ENCODE measurements around the gene UNC45A.

Gene UNC45A

GRCh38 chr15:90934949-90935751, at the start of gene UNC45A:
Gene UNC45A (plus strand): TSS chr15:90935285. CDS start chr15:90935325, 40 bp downstream.
- H3K27me3 ChIP-seq (ENCODE audit: control insufficient read depth, insufficient read depth, low read length): peaks cover 14% of the 10 kb centered on the region
- H3K27ac ChIP-seq (ENCODE audit: low read length): no peak within 1 kb of the TSS
- peak within 1 kb of the TSS; percentile 45 for H3K9ac ChIP-seq (ENCODE audit: low read length)
- H3K4me1 ChIP-seq (ENCODE audit: control insufficient read depth, low read depth, low read length): peaks cover 11% of the 10 kb centered on the region
- peaks cover 10% of the 10 kb centered on the region for H3K36me3 ChIP-seq (ENCODE audit: control insufficient read depth, low read depth, low read length)
- H3K9me3 ChIP-seq (ENCODE audit: control insufficient read depth, low read depth, low read length): no peaks in the 10 kb centered on the region
- H3K4me3 ChIP-seq (ENCODE audit: low read length): peak within 1 kb of the TSS; percentile 73

- H3K9ac ChIP-seq (ENCODE audit: low read length): no peak overlapping the region
- no peaks in the 10 kb centered on the region for H3K27me3 ChIP-seq (ENCODE audit: control insufficient read depth, insufficient read depth, low read length)
- H3K36me3 ChIP-seq (ENCODE audit: control insufficient read depth, low read depth, low read length): no peaks in the 10 kb centered on the region
- no peaks in the 10 kb centered on the region for H3K9me3 ChIP-seq (ENCODE audit: control insufficient read depth, low read depth, low read length)
- H3K27ac ChIP-seq (ENCODE audit: low read length): no peak overlapping the region
- peaks cover 7% of the 10 kb centered on the region for H3K4me1 ChIP-seq (ENCODE audit: control insufficient read depth, low read depth, low read length)
- H3K4me3 ChIP-seq (ENCODE audit: low read length): no peak overlapping the region
Measured at GRCh38 chr15:90885432-90886290, 49.4 kb upstream of the UNC45A start.

- H3K36me3 ChIP-seq (ENCODE audit: control insufficient read depth, low read depth, low read length): no peaks in the 10 kb centered on the region
- no peak overlapping the region for H3K9ac ChIP-seq (ENCODE audit: low read length)
Measured at GRCh38 chr15:90886291-90886614, 48.8 kb upstream of the UNC45A start.

GRCh38 chr15:90887037-90887481, 48.0 kb upstream of the UNC45A start:
- no peak overlapping the region for H3K4me3 ChIP-seq (ENCODE audit: low read length)
- no peaks in the 10 kb centered on the region for H3K9me3 ChIP-seq (ENCODE audit: control insufficient read depth, low read depth, low read length)
- H3K4me1 ChIP-seq (ENCODE audit: control insufficient read depth, low read depth, low read length): peaks cover 7% of the 10 kb centered on the region
- H3K9ac ChIP-seq (ENCODE audit: low read length): no peak overlapping the region
- no peaks in the 10 kb centered on the region for H3K36me3 ChIP-seq (ENCODE audit: control insufficient read depth, low read depth, low read length)
- no peak overlapping the region for H3K27ac ChIP-seq (ENCODE audit: low read length)
- H3K27me3 ChIP-seq (ENCODE audit: control insufficient read depth, insufficient read depth, low read length): no peaks in the 10 kb centered on the region

More at GRCh38 chr15:90886291-90886614, 48.8 kb upstream of the UNC45A start:
- no peaks in the 10 kb centered on the region for H3K9me3 ChIP-seq (ENCODE audit: control insufficient read depth, low read depth, low read length)
- H3K27me3 ChIP-seq (ENCODE audit: control insufficient read depth, insufficient read depth, low read length): no peaks in the 10 kb centered on the region
- no peak overlapping the region for H3K4me3 ChIP-seq (ENCODE audit: low read length)
- no peak overlapping the region for H3K27ac ChIP-seq (ENCODE audit: low read length)
- H3K4me1 ChIP-seq (ENCODE audit: control insufficient read depth, low read depth, low read length): peaks cover 7% of the 10 kb centered on the region

GRCh38 chr15:90889313-90889730, 45.8 kb upstream of the UNC45A start:
- H3K36me3 ChIP-seq (ENCODE audit: control insufficient read depth, low read depth, low read length): peaks cover 4% of the 10 kb centered on the region
- no peak overlapping the region for H3K27ac ChIP-seq (ENCODE audit: low read length)
- H3K9ac ChIP-seq (ENCODE audit: low read length): no peak overlapping the region
- no peak overlapping the region for H3K4me3 ChIP-seq (ENCODE audit: low read length)
- H3K9me3 ChIP-seq (ENCODE audit: control insufficient read depth, low read depth, low read length): no peaks in the 10 kb centered on the region
- H3K4me1 ChIP-seq (ENCODE audit: control insufficient read depth, low read depth, low read length): no peaks in the 10 kb centered on the region
- no peaks in the 10 kb centered on the region for H3K27me3 ChIP-seq (ENCODE audit: control insufficient read depth, insufficient read depth, low read length)

- H3K9ac ChIP-seq (ENCODE audit: low read length): no peak overlapping the region
- H3K4me3 ChIP-seq (ENCODE audit: low read length): no peak overlapping the region
- no peaks in the 10 kb centered on the region for H3K4me1 ChIP-seq (ENCODE audit: control insufficient read depth, low read depth, low read length)
- H3K36me3 ChIP-seq (ENCODE audit: control insufficient read depth, low read depth, low read length): peaks cover 4% of the 10 kb centered on the region
- no peaks in the 10 kb centered on the region for H3K9me3 ChIP-seq (ENCODE audit: control insufficient read depth, low read depth, low read length)
- H3K27ac ChIP-seq (ENCODE audit: low read length): no peak overlapping the region
- H3K27me3 ChIP-seq (ENCODE audit: control insufficient read depth, insufficient read depth, low read length): no peaks in the 10 kb centered on the region
Measured at GRCh38 chr15:90889736-90890456, 45.2 kb upstream of the UNC45A start.

- Histone ChIP-seq H3K27me3 (ENCODE audit: control insufficient read depth, insufficient read depth, low read length) (no peaks in the 10 kb centered on the region), H3K9ac (ENCODE audit: low read length) (no peak overlapping the region), H3K4me3 (ENCODE audit: low read length) (no peak overlapping the region), H3K9me3 (ENCODE audit: control insufficient read depth, low read depth, low read length) (no peaks in the 10 kb centered on the region), H3K36me3 (ENCODE audit: control insufficient read depth, low read depth, low read length) (peaks cover 4% of the 10 kb centered on the region), H3K4me1 (ENCODE audit: control insufficient read depth, low read depth, low read length) (no peaks in the 10 kb centered on the region), H3K27ac (ENCODE audit: low read length) (no peak overlapping the region)
Measured at GRCh38 chr15:90890839-90891238, 44.2 kb upstream of the UNC45A start.

GRCh38 chr15:90891346-90891949, 43.6 kb upstream of the UNC45A start:
- Histone ChIP-seq H3K4me3 (ENCODE audit: low read length) (no peak overlapping the region), H3K9ac (ENCODE audit: low read length) (no peak overlapping the region), H3K36me3 (ENCODE audit: control insufficient read depth, low read depth, low read length) (peaks cover 4% of the 10 kb centered on the region), H3K27me3 (ENCODE audit: control insufficient read depth, insufficient read depth, low read length) (no peaks in the 10 kb centered on the region), H3K27ac (ENCODE audit: low read length) (no peak overlapping the region), H3K4me1 (ENCODE audit: control insufficient read depth, low read depth, low read length) (no peaks in the 10 kb centered on the region), H3K9me3 (ENCODE audit: control insufficient read depth, low read depth, low read length) (no peaks in the 10 kb centered on the region)

GRCh38 chr15:90892023-90892422, 43.1 kb upstream of the UNC45A start:
- H3K4me1 ChIP-seq (ENCODE audit: control insufficient read depth, low read depth, low read length): no peaks in the 10 kb centered on the region
- no peaks in the 10 kb centered on the region for H3K9me3 ChIP-seq (ENCODE audit: control insufficient read depth, low read depth, low read length)
- no peak overlapping the region for H3K4me3 ChIP-seq (ENCODE audit: low read length)
- H3K27ac ChIP-seq (ENCODE audit: low read length): no peak overlapping the region
- H3K9ac ChIP-seq (ENCODE audit: low read length): no peak overlapping the region
- H3K36me3 ChIP-seq (ENCODE audit: control insufficient read depth, low read depth, low read length): peaks cover 4% of the 10 kb centered on the region
- H3K27me3 ChIP-seq (ENCODE audit: control insufficient read depth, insufficient read depth, low read length): no peaks in the 10 kb centered on the region

- Histone ChIP-seq H3K27ac (ENCODE audit: low read length) (no peak overlapping the region), H3K4me3 (ENCODE audit: low read length) (no peak overlapping the region), H3K9me3 (ENCODE audit: control insufficient read depth, low read depth, low read length) (no peaks in the 10 kb centered on the region), H3K36me3 (ENCODE audit: control insufficient read depth, low read depth, low read length) (peaks cover 4% of the 10 kb centered on the region), H3K4me1 (ENCODE audit: control insufficient read depth, low read depth, low read length) (no peaks in the 10 kb centered on the region), H3K27me3 (ENCODE audit: control insufficient read depth, insufficient read depth, low read length) (no peaks in the 10 kb centered on the region), H3K9ac (ENCODE audit: low read length) (no peak overlapping the region)
Measured at GRCh38 chr15:90892498-90893174, 42.4 kb upstream of the UNC45A start.
